HG03139 (cell line): Measurements from ENCODE around the gene RMND5A.

ENCODE experiments used
- ATAC-seq: cut with Tn5 transposase; IDR thresholded peaks from one replicate; pipeline ENCODE4 v1.9.1; 2021; ENCODE audit not compliant: unreplicated experiment

The RMND5A gene, protein sequence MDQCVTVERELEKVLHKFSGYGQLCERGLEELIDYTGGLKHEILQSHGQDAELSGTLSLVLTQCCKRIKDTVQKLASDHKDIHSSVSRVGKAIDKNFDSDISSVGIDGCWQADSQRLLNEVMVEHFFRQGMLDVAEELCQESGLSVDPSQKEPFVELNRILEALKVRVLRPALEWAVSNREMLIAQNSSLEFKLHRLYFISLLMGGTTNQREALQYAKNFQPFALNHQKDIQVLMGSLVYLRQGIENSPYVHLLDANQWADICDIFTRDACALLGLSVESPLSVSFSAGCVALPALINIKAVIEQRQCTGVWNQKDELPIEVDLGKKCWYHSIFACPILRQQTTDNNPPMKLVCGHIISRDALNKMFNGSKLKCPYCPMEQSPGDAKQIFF

DNA sequence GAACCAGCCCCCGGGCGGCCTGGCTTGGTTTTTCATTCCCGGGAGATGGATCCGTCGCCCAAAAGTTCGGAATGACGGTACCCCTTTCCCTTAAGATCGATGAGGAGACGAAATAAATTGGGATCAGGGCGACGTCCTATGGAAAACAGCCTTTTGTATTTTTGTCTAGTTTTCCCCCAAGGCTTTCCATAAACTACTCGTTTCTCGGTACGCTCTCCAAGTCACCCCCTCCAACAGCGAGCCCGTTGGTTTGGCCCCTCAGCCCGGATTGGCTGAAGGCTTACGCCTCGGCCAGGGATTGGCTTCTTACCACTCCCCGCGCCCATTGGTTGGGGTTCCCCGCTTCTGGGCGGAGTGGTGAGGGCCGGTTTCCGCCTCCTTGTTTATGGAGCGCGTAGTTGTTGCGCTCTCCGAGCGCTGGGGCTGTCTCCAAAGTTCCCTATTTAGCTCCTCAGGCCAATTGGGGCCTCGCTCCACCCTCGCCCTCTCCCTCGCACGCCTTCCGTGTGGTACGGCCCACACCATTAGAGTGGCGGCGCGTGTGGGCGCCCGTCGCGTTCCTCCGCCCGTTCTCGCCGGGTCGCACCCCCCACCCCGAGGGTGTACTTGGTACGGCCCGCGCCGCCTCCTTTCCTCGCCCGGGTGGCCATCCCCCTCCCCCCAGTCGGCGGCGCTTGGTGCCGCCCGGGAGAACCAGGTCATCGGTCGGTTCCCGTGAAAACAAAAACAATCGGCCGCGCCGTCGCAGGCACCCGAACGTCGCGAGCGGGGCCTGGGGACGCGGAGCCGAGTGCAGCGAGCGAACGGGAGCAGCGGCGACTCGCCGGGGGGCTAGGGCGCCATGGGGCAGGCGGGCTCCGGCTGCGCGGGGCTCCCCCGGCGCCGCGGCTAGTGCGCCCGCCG lies at the start of gene RMND5A:
Gene RMND5A, plus strand, starts transcription at position 655 of the 903 bp plus-strand sequence. CDS start 377 bp downstream, outside the sequence.
- ATAC-seq = peak; percentile 91

DNA sequence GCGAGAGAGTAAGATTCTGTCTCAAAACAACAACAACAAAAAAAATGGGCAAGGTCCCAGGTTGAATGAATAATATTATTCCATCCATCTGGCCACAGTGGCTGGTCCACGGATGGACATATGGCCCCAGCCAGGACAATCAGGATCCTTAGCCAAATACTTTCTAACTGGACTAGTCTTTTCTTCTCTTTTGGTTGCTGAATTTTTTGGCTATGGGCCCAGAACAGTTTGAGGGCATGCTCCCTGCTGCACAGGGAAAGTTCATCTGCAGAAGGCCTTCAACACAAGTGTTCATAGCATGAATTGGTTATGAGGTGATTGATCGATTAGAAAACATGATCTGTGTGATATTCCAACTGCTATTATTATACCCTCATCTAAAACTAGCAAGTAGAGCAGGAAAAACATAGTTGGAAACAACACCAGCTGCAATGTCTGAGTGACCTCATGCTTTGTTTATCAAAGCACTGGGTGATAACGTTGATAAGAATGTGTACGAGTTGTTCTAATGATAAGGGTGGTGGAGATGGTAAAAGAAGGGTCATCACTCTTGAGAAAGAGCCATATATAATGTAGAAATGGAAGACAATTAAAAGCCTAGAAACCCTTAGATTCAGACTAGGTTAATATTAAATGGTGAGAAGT lies 48.6 kb upstream of the RMND5A start:
- ATAC-seq = no peak

DNA sequence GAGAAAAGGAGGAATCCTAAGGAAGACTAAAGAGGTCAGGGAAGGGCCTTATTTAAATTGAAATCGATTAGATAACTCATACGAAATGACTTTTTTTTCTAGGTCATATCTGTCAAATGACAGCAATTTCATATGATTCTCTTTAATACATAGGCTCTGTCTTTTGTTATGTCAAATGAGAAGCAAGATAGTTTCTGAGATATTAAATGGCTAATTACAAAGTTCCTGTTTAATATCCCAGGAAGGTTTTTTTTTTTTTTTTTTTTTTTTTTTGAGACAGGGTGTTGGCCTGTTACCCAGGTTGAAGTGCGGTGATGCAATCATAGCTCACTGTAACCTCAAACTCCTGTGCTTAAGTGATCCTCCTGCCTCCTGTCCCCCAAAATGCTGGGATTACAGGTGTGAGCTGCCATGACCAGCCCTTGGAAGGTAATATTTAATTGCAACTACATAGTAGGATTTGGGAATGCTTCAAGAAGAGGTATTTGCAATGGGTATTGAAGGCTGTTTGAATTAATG lies 48.0 kb upstream of the RMND5A start:
- ATAC-seq = no peak

DNA sequence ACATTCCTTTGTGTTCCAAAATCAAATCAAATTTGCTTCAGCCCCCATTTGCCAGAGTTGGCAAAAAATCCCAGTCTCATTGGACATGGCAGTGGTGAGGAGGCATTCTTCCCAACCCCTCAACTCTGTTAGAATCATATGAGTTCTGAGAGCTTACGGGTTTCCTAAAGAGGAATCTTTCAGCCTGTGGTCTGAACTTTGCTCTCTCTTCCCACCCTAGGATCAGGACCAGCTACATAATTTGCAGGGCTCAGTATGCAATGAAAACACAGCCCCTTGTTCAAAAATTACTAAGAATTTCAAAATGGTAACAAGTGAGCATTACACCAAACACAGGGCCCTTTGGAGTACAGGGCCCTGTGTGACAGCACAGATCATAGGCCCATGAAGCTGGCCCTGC lies 47.1 kb upstream of the RMND5A start:
- ATAC-seq = no peak

DNA sequence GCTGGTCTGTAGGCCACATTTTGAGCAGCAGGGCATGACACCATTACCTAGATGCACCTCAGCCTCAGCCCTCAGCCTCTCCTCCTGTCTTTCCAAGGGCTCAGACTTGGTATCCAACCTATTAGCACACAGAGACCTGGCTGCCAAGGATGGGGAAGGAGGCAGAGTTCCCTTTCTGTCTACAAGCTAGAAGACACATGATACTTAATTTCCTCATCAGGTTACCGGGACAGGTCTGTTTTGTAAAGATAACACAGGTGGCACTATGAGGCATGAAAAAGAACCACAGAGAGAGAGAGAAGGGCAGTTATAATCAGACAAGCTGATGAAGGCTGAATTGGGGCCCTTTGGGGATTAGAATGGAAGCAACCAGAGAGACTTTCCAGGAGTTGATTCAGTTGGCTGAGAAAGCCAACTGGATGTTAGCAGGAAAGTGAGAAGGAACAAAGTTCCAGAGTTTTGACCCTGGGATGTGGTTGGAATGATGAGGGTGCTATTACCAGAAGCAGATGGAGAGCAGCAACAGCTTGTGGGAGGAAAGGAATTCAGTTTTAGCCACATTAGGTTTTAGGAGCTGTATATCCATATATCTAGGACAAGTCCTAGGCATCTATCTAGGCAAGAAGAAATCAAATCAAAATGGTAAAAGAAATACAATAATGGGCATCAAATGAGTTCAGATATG lies 46.0 kb upstream of the RMND5A start:
- ATAC-seq = no peak

DNA sequence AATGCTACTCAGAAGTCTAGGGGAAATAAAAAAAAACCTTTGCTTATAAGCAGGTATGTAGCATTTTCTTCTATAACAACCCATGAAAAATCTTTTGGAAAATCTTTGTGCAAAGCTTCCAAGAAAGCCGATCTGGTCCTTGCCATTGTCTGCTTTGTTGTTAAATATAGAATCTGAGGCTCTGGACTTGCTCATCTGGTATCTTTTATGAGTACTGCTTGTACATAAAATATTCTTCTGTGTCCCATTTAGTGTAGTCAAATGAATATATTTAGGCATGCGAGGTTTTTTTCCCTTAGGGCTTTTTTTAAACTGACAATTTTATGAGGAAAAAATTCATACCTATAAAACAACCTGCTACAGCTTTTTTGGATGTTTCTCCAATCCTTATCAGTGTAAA lies 45.0 kb upstream of the RMND5A start:
- ATAC-seq = no peak

DNA sequence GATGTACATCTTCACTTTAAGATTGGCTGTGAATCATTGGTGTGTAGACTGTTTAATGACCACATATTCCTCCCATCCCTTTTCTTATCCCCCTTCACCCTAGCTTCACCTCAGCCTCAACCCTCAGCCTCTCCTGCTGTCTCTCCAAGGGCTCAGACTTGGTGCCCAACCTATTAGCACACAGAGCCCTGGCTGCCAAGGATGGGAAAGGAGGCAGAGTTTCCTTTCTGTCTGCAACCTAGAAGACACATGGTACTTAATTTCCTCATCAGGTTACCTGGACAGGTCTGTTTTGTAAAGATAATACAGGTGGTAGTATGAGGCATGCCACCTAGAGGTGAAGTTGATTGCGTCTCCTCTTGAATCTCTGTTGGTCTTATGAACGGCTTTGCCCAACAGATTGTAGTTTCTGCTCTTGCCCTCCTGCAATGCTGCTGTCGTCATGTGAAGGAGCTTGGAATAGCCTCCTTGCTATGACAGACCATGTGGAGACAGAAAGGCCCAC lies 44.5 kb upstream of the RMND5A start:
- no peak for ATAC-seq

DNA sequence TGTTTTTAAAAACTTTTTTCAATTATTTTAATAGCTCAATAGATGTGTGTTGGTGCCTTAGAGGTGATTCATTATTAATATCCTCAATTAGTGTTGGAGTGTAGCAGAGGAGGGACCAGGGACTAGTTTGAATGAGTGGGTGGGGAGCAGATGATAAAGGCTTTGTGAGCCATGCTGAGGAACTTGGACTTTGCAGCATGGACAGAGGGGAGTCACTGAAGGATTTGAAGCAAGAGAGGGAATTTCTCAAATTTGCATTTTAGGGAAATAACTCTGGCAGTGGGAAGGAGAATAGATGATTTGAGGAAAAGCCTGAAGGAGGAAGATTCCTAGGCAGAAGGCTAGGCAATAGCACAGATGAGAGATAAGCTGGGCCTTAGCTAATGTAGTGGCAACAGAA lies 42.3 kb upstream of the RMND5A start:
- ATAC-seq = no peak

DNA sequence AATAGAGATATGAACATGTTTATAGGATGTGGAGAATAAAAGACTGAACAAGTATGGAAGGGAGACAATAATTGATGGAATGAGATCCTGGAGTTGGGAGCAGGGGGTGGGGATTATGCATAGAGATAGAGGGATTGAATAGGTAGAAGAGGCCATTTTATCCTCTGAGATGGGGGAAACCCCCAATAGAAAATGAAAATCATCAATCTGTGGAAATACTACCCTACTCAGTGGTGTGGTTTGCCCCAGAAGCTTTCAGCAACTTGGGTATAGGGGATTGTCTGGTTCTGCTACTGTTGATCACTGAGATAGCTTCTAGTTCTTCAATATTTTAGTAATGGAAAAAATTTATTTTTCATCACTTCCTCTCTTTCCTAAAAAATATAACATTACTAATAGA lies 41.1 kb upstream of the RMND5A start:
- no peak for ATAC-seq

DNA sequence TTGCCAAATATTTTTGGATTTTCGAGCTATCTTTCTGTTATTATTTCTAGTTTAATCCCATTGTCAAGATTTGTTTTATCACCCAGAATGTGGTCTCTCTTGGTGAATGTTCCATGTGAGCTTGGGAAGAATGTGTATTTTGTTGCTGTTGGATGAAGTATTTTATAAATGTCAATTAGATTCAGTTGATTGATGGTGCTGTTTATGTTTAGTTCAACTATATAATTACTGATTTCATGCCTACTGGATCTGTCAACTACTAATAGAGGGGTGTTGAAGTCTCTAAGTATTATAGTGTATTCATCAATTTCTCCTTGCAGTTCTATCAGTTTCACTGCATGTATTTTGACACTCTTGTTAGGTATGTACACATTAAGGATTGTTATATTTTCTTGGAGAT lies 34.7 kb upstream of the RMND5A start:
- ATAC-seq = no peak

DNA sequence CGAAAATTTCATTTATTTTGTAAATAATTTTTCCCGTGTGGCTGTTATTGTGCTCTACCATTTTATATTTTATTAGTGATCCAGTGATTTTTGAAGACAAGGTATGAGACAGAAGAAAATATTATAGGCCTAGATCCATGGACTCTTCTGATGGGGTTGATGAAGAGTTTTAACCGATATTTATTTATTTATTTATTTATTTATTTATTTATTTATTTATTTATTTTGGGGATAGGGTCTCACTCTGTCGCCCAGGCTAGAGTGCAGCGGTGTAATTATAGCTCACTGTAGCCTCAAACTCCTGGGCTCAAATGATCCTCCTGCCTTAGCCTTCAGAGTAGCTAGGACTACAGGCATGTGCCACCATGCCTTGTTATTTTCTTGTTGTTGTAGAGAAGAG lies 33.6 kb upstream of the RMND5A start:
- no peak for ATAC-seq

DNA sequence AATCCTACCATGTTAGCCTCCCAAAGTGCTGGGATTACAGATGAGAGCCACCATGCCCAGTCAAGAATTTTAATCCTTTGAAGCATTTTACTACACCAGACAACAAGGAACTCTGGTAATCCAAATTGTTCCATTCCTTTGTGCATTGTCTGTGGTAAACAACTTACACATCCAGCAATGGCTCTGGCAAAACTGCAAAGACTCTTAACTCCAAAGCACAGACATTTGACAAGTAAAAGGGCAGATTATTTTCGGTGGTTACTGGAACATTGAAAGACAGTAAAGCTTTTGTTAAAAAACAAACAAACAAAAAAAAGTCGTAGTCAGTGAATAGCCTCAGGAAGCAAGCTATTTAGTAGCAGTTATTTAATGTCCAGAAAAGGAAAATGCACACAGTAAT lies 33.2 kb upstream of the RMND5A start:
- ATAC-seq = no peak

DNA sequence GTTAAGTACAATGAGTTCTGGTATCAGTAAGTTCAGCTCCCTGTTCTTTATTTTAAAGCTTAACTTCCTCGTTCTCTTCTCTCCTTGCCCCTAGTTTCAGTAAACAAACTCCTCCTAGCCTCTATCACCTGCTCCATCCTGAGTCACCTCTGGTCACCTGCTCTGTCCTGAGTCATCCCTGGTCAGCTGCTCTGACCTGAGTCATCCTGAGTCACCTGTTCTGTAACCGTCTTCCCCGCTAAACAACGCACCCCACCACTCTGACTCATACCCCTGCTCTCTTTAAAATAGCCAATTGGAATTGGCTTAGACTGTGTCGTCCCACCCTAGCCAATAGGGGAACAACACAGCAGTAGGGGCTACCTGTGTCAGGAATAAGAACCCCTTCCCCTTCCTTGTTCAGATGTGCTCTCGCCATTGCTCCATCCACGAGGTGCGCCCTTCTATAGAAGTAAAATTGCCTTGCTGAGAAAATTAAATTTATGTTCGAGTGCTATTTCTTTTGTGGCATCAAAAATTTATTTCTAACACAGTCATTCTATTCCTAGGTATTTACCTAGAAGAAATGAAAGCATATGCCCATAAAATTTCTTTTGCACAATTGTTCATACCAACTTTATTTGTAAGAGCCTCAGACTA lies 24.9 kb upstream of the RMND5A start:
- no peak for ATAC-seq

DNA sequence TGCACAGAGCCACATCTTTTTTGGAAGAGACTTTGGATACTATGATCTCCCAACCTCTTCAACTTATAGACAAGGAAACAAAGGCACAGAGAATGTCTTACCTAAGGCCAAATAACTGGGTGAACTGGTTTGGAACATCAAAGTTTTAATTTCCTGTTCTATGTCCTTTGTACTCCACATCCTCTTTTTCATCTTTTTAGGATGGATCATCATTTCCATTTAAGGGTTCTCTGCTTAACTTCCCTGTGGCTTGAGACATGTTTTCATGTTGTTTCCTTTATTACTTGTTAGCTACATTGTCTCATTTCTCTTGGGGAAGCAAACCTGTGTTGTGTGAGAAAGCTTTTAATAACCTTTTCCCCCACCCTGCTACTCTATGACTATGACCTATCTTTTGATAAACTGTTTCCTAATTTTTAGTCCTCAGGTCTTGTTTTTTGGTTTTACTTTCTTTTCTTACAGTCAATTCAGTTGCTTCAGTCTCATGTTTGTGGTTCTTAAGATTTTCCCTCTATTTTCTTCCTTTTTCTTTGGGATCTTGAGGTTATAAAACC lies 22.5 kb upstream of the RMND5A start:
- no peak for ATAC-seq

DNA sequence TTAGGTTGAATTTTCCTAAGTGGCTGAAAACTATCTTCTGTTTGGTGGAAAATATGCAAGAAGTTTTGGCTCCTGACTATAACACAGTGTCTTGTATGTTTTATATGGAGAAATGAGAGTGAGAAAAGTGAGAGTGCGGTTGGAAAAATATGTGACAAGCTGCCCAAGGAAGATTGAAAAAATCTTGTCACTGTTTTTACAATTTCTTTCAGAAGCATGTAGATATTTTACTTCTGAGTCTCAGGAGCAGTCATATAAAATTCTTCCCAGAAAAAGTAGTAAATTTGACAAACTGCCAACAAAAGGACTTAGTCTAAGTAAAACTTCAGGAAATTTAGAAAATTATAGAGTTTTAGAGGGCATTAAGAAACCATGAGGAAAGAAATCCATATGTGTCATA lies 19.4 kb upstream of the RMND5A start:
- no peak for ATAC-seq

DNA sequence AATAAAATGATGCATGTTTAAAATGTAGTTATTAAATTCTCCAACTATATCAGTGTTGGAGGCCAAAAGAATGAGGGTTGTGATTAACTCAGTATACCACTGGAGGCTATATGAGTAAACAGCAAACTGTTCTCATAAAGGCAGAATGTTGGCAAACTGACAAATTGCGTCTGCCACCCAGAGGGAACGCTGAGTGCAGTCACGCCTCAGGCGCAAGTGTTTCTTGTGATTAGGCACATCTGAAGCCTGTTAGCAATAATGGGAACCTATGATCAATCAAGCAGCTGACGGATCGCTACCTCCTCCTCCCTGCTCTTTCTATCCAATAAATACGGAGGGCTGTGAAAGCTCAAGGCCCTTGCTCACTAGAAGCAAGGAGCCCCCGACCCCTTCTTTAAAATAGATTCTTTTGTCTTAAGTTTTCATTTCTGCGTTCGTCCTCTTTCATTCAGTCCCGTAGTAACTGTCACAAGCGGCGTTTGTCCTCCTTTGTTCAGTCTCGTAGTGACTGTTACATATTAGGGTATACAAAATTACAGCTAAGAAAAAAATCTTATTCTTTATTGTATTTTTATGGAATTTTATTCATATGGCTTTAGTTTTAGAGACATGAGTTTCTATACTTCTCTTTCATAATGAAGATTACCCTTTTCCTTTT lies 16.3 kb upstream of the RMND5A start:
- ATAC-seq = no peak

DNA sequence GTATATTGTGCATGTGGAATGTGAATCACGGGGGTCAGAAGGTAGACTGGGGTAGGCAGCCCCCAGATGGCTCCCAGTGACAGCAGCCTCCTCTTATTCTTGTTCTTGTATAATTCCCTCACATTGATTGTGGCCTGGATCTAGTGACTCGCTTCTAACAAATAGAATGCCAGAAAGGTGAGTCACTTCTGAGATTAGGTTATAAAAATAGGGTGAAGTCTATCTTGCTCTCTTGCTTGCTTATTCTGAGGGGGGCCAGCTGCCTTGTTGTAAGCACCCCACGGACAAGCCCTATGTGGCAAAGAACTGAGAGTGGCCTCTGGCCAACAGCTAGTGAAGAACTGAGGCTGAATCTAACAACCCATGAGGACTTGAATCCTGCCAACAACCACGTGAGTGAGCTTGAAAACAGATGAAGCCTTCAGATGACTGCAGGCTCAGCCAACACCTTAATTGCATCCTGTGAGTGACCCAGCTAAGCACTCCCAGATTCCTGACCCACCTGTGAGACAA lies 15.6 kb upstream of the RMND5A start:
- no peak for ATAC-seq

DNA sequence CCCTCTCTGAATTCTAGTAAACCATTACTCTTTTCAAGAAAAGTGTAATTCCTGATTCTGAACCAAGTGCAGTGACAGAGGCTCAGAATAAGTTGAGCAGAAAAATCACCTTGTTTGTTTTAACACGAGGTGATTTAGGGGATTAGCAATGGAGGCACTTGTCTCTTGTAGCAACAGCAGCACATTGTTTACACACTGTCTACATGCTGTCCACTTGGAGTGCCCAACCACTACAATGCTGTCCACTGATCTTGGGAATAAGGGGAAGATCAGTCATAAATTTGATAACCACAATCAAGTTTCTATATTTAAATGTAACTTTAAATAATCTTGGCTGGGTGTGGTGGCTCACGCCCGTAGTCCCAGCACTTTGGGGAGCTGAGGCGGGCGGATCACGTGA lies 13.9 kb upstream of the RMND5A start:
- no peak for ATAC-seq

DNA sequence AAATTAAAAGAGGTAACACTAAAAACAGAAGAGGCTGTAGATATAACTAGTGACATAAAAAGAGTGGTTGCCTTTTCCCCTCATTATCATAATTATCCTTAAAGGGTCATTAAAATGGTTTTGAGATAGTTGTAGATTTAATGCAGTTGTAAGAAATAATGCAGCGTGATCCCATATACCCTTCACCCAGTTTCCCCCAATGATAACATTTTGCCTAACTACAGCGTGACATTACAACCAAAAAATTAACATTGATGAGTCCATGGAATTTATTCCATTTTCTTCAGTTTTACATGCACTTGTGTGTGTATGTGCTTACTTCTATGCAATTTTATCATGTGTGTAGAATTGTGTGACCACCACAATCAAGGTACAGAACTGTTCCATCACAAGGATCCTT lies 13.2 kb upstream of the RMND5A start:
- no peak for ATAC-seq
